ENCODE data around the gene SAMD4B. TPM values are rescaled to one million over a fixed set of nuclear protein-coding genes. Genes with fewer than 3 reads are reported as not detected.

The SAMD4B gene
- total and polyA plus RNA-seq, 9 of the 15 experiments (the other 6 are each of a cell fraction or from before 2014, with no cell fraction given): 3.4 to 90.5 (median 38.0) TPM

- TF ChIP-seq ATF3 (IDR thresholded peaks at IDR 0.05) (peak; percentile 95), ATF3 (CRISPR knock-in tag; conservative IDR thresholded peaks at IDR 0.05) (peak; percentile 96), SRF (CRISPR knock-in tag; IDR thresholded peaks at IDR 0.05) (peak in 1 of 2 experiments; percentile 98; a peak in 2 of 4 replicates), BRF1 (IDR thresholded peaks at IDR 0.05; ENCODE audit: borderline replicate concordance, extremely low read depth, insufficient read length) (peak; percentile 93), E2F5 (CRISPR knock-in tag; IDR thresholded peaks at IDR 0.05) (no peak; the same call in 1 of the 2 replicates), MAX (CRISPR knock-in tag; IDR thresholded peaks at IDR 0.05) (no peak; the same call in none of the 2 replicates), SREBF1 (IDR thresholded peaks at IDR 0.05; ENCODE audit: borderline replicate concordance, low read depth, low read length) (peak; percentile 79), ZBTB8A (IDR thresholded peaks at IDR 0.05; ENCODE audit: partially characterized antibody) (no peak), RUNX1 (IDR thresholded peaks at IDR 0.05; ENCODE audit: low read depth) (no peak), USF1 (CRISPR knock-in tag; IDR thresholded peaks at IDR 0.05) (peak; percentile 92), MLX (CRISPR knock-in tag; conservative IDR thresholded peaks at IDR 0.05) (no peak), BCOR (IDR thresholded peaks at IDR 0.05) (peak; percentile 88), GTF2F1 (IDR thresholded peaks at IDR 0.05; ENCODE audit: low read depth, low read length) (0 out of 2 replicates have a peak, but pooled peaks have one; percentile 31), ZNF584 (CRISPR knock-in tag; IDR thresholded peaks at IDR 0.05; ENCODE audit: low read depth) (peak; percentile 56; the same call in 1 of the 2 replicates), ZNF785 (CRISPR knock-in tag; IDR thresholded peaks at IDR 0.05) (no peak)
Measured at GRCh38 chr19:39412100-39412866, 70.1 kb downstream of the SAMD4B start, which contains the start of gene PLEKHG2 (continued).

Measured in K562 (cell line).